Heart right ventricle (tissue), 16 donors: ENCODE data around the gene MYO5C. TPM values are rescaled to one million over a fixed set of nuclear protein-coding genes. Genes with fewer than 3 reads are reported as not detected.

Experiments
- ATAC-seq, 8 donors: fragments of 200-7000 bp; cut with Tn5 transposase; one replicate each; pipeline ENCODE4 v1.9.1; 2020; ENCODE audit warnings: mild to moderate bottlenecking in 8 of 8, moderate library complexity in 8 of 8, moderate number of reproducible peaks in 1 of 8
- DNase-seq, 2 donors: peaks; one replicate each; pipeline ENCODE4 v3.0.0-alpha.2; 2020
- H3K27ac ChIP-seq, 10 donors: fragments of 200-600 bp; sonication (generic) in 2 of 10; one replicate each; pipeline versions ENCODE4 v1.5.0 to v1.8.0; 2020 to 2022; ENCODE audit warnings: mild to moderate bottlenecking in 3 of 10
- H3K27me3 ChIP-seq, 7 donors: fragments of 200-600 bp; one replicate each; pipeline ENCODE4 v1.8.0; 2021 to 2022; ENCODE audit warnings: mild to moderate bottlenecking in 2 of 7
- H3K36me3 ChIP-seq, 9 donors: fragments of 200-600 bp; sonication (generic) in 1 of 9; one replicate each; pipeline versions ENCODE4 v1.5.0 to v1.8.0; 2020 to 2022; ENCODE audit warnings: mild to moderate bottlenecking in 2 of 9
- H3K4me1 ChIP-seq, 9 donors: fragments of 200-600 bp; sonication (generic) in 1 of 9; one replicate each; pipeline versions ENCODE4 v1.5.0 to v1.8.0; 2020 to 2022; ENCODE audit warnings: mild to moderate bottlenecking in 4 of 9
- H3K4me3 ChIP-seq, 10 donors: fragments of 200-600 bp; sonication (generic) in 2 of 10; one replicate each; pipeline versions ENCODE4 v1.5.0 to v1.8.0; 2020 to 2022; ENCODE audit warnings: mild to moderate bottlenecking in 7 of 10, moderate library complexity in 2 of 10
- H3K9me3 ChIP-seq, 11 donors: fragments of 200-600 bp in 10 of 11; sonication (generic) in 2 of 11; one replicate each; pipeline versions ENCODE4 v1.5.0 to v1.8.0; 2013 to 2022; ENCODE audit warnings: mild to moderate bottlenecking in 2 of 11, control low read depth in 1 of 11, moderate library complexity in 1 of 11
- WGBS, 2 donors: extraction: QIAGEN DNeasy Blood & Tissue Kit; methylation state at CpG; one replicate each; pipeline ENCODE4 v1.1.7; 2013; ENCODE audit warnings: inconsistent platforms in 1 of 2; 5-methylcytosine and 5-hydroxymethylcytosine counted together
- intact Hi-C, 10 donors: fragments of 100-400 bp; cut with DNase I; formaldehyde crosslinking; loops; one replicate each; pipeline versions ENCODE4 v1.11.1 to v1.14.2; 2022
- polyA plus RNA-seq, 2 donors: library from polyadenylated mRNA; stranded (reverse); fragments of 200-250 nt; gene quantifications; one replicate each; pipeline ENCODE4 v1.2.3, GENCODE V29; 2013
- total RNA-seq, 10 donors: library from RNA; stranded (reverse); fragmentation: NEBNext Ultra II Directional in 3 of 10; extraction: Animal tissue kit (Norgen Biotek cat#: 25700) in 3 of 10; gene quantifications; one replicate each; pipeline versions ENCODE4 v1.2.1 to v1.2.4, GENCODE V29; 2021 to 2023
- TF ChIP-seq, protein P1 (sequence below), 9 donors: fragments of 200-600 bp; sonication (generic) in 2 of 9; IDR thresholded peaks; one replicate each; pipeline versions ENCODE4 v1.5.0 to v1.8.0; 2021 to 2022; ENCODE audit warnings: antibody characterized with exemption in 9 of 9, mild to moderate bottlenecking in 5 of 9, moderate library complexity in 1 of 9
- donor health status: Arrhythmogenic right ventricular cardiomyopathy.
- donor health status: ischemic (EF 13 %, LVEDD 7.1; RV severe dilation, severe dysfunction).
- donor health status: healthy with polysubstance abuse.
- donor health status: DM: no; HTN: yes; CAD: no.
- donor health status: DM: no; HTN: no; CAD: no.
- donor health status: ischemic (EF 25% LVEDD 6.9; RV normal size, moderate dysfunction).
- donor health status: ischemic (EF 25% LVEDD 5.7; RV mildly dilated, moderate dysfunction).
- donor health status: healthy.
- donor health status: DM: yes; HTN: yes; CAD: no.
- donor health status: Ischemic cardiomyopathy.
- donor health status: ischemic (EF 35%, LVEDD 5.7; RV mildly dilated, moderate dysfunction).
- donor health status: nonischemic (EF 11% LVEDD 7.7; RV severe dilation, severe dysfunction).
- donor health status: DM: yes; HTN: yes; CAD: no.
- donor health status: PGD.
- donor health status: ischemic (EF 29% LVEDD 5.4; RV normal size, mild dysfunction).
- donor health status: nonischemic (EF 23%, LVEDD 6.1; RV moderate dilation, normal function).

The MYO5C gene
- total and polyA plus RNA-seq, 12 donors = 0.75 to 3.5 (median 2.1) TPM

DNA sequence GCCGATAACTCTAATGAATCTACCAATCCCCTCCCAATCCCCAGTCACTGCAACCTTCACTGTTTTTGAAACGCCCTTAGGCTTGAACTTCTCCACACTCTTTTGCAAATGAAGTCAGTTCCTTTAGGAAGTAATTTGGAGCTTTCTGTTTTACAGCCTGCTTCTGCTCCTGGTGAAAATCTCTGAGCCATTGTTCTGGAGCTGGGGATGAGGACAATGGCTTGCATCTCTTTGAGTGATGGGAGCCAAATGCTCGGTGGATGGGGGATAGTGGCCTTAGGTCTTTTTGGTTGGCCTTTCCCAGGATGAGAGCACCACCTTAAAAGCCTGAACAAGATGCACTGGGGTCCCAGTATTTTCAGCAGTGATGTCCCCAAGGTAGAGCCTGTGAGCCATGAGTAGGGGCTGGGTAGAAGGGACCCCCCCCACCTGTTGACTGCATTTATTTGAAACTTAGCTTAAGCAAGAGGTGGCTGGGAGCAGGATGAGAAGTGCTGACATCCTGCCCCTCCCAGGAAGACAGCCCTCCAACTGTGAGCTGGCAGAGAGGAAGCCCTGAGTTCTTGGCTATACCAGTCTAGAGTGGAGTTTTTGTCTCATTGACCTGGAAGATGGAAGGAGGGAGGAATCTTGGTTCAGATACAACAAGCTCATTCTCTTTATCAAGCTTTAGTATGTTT lies 7.6 kb upstream of the MYO5C start:
- DNase-seq (no peak), ATAC-seq (peak in 1 of 8 donors; percentile 19)
- intact Hi-C loops = no loop called here
- Histone ChIP-seq H3K4me3 (no peak overlapping the region), H3K27ac (no peak overlapping the region), H3K27me3 (no peaks in the 10 kb centered on the region), H3K4me1 (peaks cover 0 to 2% (median 0%) of the 10 kb centered on the region in 9 donors), H3K36me3 (no peaks in the 10 kb centered on the region), H3K9me3 (no peaks in the 10 kb centered on the region)
- TF ChIP-seq, protein P1, sequence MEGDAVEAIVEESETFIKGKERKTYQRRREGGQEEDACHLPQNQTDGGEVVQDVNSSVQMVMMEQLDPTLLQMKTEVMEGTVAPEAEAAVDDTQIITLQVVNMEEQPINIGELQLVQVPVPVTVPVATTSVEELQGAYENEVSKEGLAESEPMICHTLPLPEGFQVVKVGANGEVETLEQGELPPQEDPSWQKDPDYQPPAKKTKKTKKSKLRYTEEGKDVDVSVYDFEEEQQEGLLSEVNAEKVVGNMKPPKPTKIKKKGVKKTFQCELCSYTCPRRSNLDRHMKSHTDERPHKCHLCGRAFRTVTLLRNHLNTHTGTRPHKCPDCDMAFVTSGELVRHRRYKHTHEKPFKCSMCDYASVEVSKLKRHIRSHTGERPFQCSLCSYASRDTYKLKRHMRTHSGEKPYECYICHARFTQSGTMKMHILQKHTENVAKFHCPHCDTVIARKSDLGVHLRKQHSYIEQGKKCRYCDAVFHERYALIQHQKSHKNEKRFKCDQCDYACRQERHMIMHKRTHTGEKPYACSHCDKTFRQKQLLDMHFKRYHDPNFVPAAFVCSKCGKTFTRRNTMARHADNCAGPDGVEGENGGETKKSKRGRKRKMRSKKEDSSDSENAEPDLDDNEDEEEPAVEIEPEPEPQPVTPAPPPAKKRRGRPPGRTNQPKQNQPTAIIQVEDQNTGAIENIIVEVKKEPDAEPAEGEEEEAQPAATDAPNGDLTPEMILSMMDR (IDR thresholded peaks at IDR 0.05) = no peak
- 67 to 69% methylated on average over 3 of the region's 3 CpGs for WGBS, 2 donors

DNA sequence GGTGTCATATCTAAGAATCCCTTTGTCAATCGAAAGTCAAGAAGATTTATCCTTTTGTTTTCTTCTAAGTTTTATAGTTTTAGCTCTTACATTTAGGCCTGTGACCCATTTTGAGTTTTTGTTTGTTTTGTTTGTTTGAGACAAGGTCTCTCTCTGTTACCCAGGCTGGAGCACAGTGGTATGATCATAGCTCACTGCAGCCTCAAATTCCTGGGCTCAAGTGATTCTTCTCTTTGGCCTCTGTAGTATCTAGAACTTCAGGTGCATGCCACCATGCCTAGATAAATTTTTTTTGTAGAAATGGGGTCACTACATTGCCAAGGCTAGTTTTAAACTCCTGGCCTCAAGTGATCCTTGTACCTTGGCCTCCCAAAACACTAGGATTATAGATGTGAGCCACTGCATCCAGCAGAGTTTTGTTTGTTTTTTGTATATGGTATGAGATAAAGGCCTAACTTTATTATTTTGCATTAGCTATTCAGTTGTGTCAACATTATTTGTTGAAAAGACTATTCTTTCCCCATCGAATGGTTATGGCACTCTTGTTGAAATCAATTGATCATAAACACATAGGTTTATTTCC lies 5.8 kb upstream of the MYO5C start:
- Histone ChIP-seq H3K4me3 (no peak overlapping the region), H3K27me3 (peaks cover 0 to 4% (median 0%) of the 10 kb centered on the region in 7 donors), H3K9me3 (no peaks in the 10 kb centered on the region), H3K27ac (no peak overlapping the region), H3K36me3 (no peaks in the 10 kb centered on the region), H3K4me1 (peaks cover 0 to 2% (median 0%) of the 10 kb centered on the region in 9 donors)
- intact Hi-C loops = no loop called here
- no peak for DNase-seq
- WGBS, 2 donors = 92 to 94% methylated on average over 2 of the region's 2 CpGs
- TF ChIP-seq, protein P1 (IDR thresholded peaks at IDR 0.05) = no peak
- ATAC-seq = no peak

DNA sequence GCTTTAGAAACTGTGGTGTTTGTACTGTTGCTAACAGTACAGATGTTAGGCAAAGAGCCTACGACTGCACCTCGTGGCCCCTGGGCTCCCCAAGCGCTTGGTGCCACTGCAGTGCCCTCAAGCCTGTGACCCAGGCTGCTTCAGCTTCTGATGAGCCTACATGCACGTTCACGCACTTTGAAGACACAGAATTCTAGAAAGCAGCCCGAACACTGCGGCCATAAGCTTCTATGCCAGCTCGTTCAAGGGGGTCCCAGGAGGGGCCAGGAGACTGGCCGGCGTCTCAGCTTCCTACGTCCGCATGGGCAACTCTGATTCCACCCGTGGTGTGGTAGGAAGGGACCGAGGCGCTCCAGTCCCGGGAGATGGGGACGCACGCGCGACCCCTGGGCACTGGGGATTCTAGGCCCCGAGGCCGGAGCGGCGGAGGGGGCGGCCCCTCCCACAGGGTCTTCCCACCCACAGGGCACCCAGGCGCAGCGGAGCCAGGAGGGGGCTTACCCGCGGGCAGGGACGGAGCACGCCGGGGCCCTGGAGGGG lies 653 bp downstream of the MYO5C start:
- TF ChIP-seq, protein P1 (IDR thresholded peaks at IDR 0.05) = no peak
- Histone ChIP-seq H3K36me3 (no peaks in the 10 kb centered on the region), H3K4me1 (peaks cover 7 to 20% (median 12%) of the 10 kb centered on the region in 9 donors), H3K27ac (peak overlapping the region in 8 of 10 donors; percentile 18 to 74 (median 64)), H3K4me3 (peak overlapping the region; percentile 58 to 80 (median 68)), H3K9me3 (no peaks in the 10 kb centered on the region), H3K27me3 (peaks cover 0 to 33% (median 0%) of the 10 kb centered on the region in 7 donors)
- intact Hi-C loops = loop anchor here in 1 of 10 donors (5.0 kb wide), 1 partner anchor 33 kb away; no protein-coding TSS in a partner anchor
- ATAC-seq (peak in 6 of 8 donors; percentile 5 to 34 (median 14)), DNase-seq (no peak)
- 8% methylated on average over 32 of the region's 32 CpGs for WGBS, 2 donors

DNA sequence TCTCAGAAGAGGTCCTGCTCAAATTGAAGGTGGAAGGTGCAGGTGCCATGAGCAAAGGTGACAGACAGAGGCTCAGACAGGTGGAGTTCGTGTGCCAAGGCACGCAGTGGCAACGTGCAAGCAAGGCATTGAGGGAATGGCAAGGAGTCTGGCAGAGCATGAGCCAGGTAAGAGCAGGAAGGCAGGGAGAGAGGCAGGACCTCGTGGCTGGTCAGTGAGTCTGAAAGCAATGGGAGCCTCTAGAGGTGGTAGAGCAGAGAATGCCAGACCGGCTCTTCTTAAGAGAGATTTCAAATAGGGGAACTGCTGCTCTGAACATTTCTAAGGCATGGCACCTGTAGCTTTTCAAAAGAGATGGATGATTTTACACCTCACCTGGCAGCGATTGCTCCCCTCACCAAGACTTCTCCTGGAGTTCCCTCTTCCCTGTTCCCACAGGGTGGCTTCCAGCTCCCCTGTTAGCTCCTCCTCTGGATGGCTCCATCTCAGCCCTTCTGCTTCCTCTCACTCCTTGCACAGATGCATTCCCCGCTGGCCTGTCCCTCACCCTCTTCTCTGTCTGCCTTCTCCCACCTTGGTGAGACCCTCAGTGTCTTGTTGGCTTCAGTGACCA lies 2.7 kb downstream of the MYO5C start:
- Histone ChIP-seq H3K27ac (no peak overlapping the region), H3K4me3 (no peak overlapping the region), H3K4me1 (peaks cover 7 to 20% (median 12%) of the 10 kb centered on the region in 9 donors), H3K36me3 (no peaks in the 10 kb centered on the region), H3K27me3 (peaks cover 0 to 33% (median 0%) of the 10 kb centered on the region in 7 donors), H3K9me3 (no peaks in the 10 kb centered on the region)
- TF ChIP-seq, protein P1 (IDR thresholded peaks at IDR 0.05) = no peak
- no peak for ATAC-seq
- intact Hi-C loops = no loop called here
- DNase-seq = no peak
- 83 to 86% methylated on average over 7 of the region's 7 CpGs for WGBS, 2 donors
